WTC11 (cell line): ENCODE data around the gene FAF1. TPM values are rescaled to one million over a fixed set of nuclear protein-coding genes. Genes with fewer than 3 reads are reported as not detected.

Source experiments
- ATAC-seq: fragments of 200-7000 bp; cut with Tn5 transposase; 2 replicates; pipeline ENCODE4 v1.10.0; 2021; ENCODE audit warnings: mild to moderate bottlenecking, moderate library complexity
- CTCF ChIA-PET: fragments of 300-600 bp; sonication (Branson Sonifier 250); formaldehyde crosslinking; loops from one replicate; lab custom pipeline; 2021; ENCODE audit warnings: antibody characterized with exemption; lab: Charles Lee
- POLR2A ChIA-PET: fragments of 350-600 bp; sonication (Branson Sonifier 250); formaldehyde crosslinking; loops from one replicate; lab custom pipeline; 2021; ENCODE audit warnings: antibody characterized with exemption; lab: Charles Lee
- DNase-seq: peaks from one replicate; pipeline ENCODE4 v3.0.0; 2021; ENCODE audit warnings: low spot score
- H3K27ac Mint-ChIP-seq: 2 replicates; pipeline ENCODE4 v1.8.0; 2021; ENCODE audit warnings: mixed read lengths
- H3K27me3 Mint-ChIP-seq: 2 replicates; pipeline ENCODE4 v1.8.0; 2021; ENCODE audit warnings: low read depth, mild to moderate bottlenecking, moderate library complexity, mixed read lengths
- H3K36me3 Mint-ChIP-seq: 2 replicates; pipeline ENCODE4 v1.8.0; 2021; ENCODE audit warnings: mixed read lengths
- H3K4me1 Mint-ChIP-seq: 2 replicates; pipeline ENCODE4 v1.8.0; 2022; ENCODE audit warnings: mixed read lengths
- H3K4me3 Mint-ChIP-seq: 2 replicates; pipeline ENCODE4 v1.8.0; 2021; ENCODE audit warnings: mild to moderate bottlenecking, moderate library complexity, mixed read lengths
- H3K9me3 Mint-ChIP-seq: 2 replicates; pipeline ENCODE4 v1.8.0; 2021; ENCODE audit warnings: mixed read lengths
- AR ChIP-seq: fragments of 250-450 bp; sonication (Bioruptor Pico); IDR thresholded peaks from 2 replicates; pipeline ENCODE4 v1.9.0; 2021; ENCODE audit warnings: mild to moderate bottlenecking
- ATF6 ChIP-seq: sonication (generic); formaldehyde crosslinking; IDR thresholded peaks from 2 replicates; pipeline ENCODE4 v1.8.1; 2023; ENCODE audit warnings: mild to moderate bottlenecking, missing genetic modification reagents
- CREB1 ChIP-seq: sonication (generic); formaldehyde crosslinking; IDR thresholded peaks from 2 replicates; pipeline ENCODE4 v1.8.0; 2023; ENCODE audit warnings: mild to moderate bottlenecking, missing genetic modification reagents
- E2F1 ChIP-seq: sonication (generic); formaldehyde crosslinking; IDR thresholded peaks from 2 replicates; pipeline ENCODE4 v1.8.0; 2022; ENCODE audit warnings: mild to moderate bottlenecking, missing genetic modification reagents
- ELF4 ChIP-seq: sonication (generic); formaldehyde crosslinking; IDR thresholded peaks from 2 replicates; pipeline ENCODE4 v1.8.1; 2022; ENCODE audit warnings: low read depth, mild to moderate bottlenecking, moderate library complexity, missing genetic modification reagents
- ETV6 ChIP-seq: sonication (generic); formaldehyde crosslinking; IDR thresholded peaks from 2 replicates; pipeline ENCODE4 v1.8.1; 2022; ENCODE audit warnings: mild to moderate bottlenecking, missing genetic modification reagents
- FOXJ3 ChIP-seq: sonication (generic); formaldehyde crosslinking; IDR thresholded peaks from 2 replicates; pipeline ENCODE4 v1.9.0; 2021; ENCODE audit warnings: missing genetic modification reagents, mild to moderate bottlenecking, borderline replicate concordance
- FOXP1 ChIP-seq: sonication (generic); formaldehyde crosslinking; IDR thresholded peaks from 2 replicates; pipeline ENCODE4 v1.8.0; 2022; ENCODE audit warnings: missing genetic modification reagents, mild to moderate bottlenecking, moderate library complexity, borderline replicate concordance
- FOXP4 ChIP-seq: sonication (generic); formaldehyde crosslinking; IDR thresholded peaks from 2 replicates; pipeline ENCODE4 v1.8.0; 2022; ENCODE audit warnings: mild to moderate bottlenecking, missing genetic modification reagents
- HMGXB4 ChIP-seq: sonication (generic); formaldehyde crosslinking; IDR thresholded peaks from 2 replicates; pipeline ENCODE4 v1.8.1; 2023; ENCODE audit warnings: mild to moderate bottlenecking, moderate library complexity, missing genetic modification reagents
- IRF2 ChIP-seq: sonication (generic); formaldehyde crosslinking; IDR thresholded peaks from 2 replicates; pipeline ENCODE4 v1.8.0; 2022; ENCODE audit warnings: low read depth, missing genetic modification reagents, borderline replicate concordance
- JAZF1 ChIP-seq: fragments of 250-450 bp; sonication (Bioruptor Pico); IDR thresholded peaks from 2 replicates; pipeline ENCODE4 v1.9.0; 2021; ENCODE audit warnings: moderate library complexity, mild to moderate bottlenecking, inconsistent platforms
- JUN ChIP-seq: sonication (generic); formaldehyde crosslinking; IDR thresholded peaks from 2 replicates; pipeline ENCODE4 v1.8.0; 2023; ENCODE audit warnings: mild to moderate bottlenecking, missing genetic modification reagents
- NFATC4 ChIP-seq: fragments of 250-450 bp; sonication (Bioruptor Pico); IDR thresholded peaks from 2 replicates; pipeline ENCODE4 v1.9.0; 2021; ENCODE audit warnings: mild to moderate bottlenecking
- NFE2L1 ChIP-seq: sonication (generic); formaldehyde crosslinking; IDR thresholded peaks from 2 replicates; pipeline ENCODE4 v1.8.1; 2023; ENCODE audit warnings: missing genetic modification reagents
- RELA ChIP-seq: sonication (generic); formaldehyde crosslinking; IDR thresholded peaks from 2 replicates; pipeline ENCODE4 v1.8.1; 2022; ENCODE audit warnings: missing genetic modification reagents, mild to moderate bottlenecking, borderline replicate concordance
- RORB ChIP-seq: fragments of 250-450 bp; sonication (Bioruptor Pico); IDR thresholded peaks from 2 replicates; pipeline ENCODE4 v1.9.0; 2021; ENCODE audit warnings: mild to moderate bottlenecking
- TCF7 ChIP-seq: sonication (generic); formaldehyde crosslinking; IDR thresholded peaks from 2 replicates; pipeline ENCODE4 v1.8.0; 2022; ENCODE audit warnings: mild to moderate bottlenecking, low read depth, missing genetic modification reagents, moderate library complexity
- ZMAT4 ChIP-seq: fragments of 250-450 bp; sonication (Bioruptor Pico); IDR thresholded peaks from 2 replicates; pipeline ENCODE4 v1.9.0; 2021; ENCODE audit warnings: mild to moderate bottlenecking
- ZNF138 ChIP-seq: sonication (generic); formaldehyde crosslinking; conservative IDR thresholded peaks from 2 replicates; pipeline ENCODE4 v1.8.1; 2022; ENCODE audit warnings: mild to moderate bottlenecking, moderate library complexity, missing genetic modification reagents
- ZNF219 ChIP-seq: sonication (generic); formaldehyde crosslinking; IDR thresholded peaks from 2 replicates; pipeline ENCODE4 v1.8.0; 2023; ENCODE audit warnings: missing genetic modification reagents, mild to moderate bottlenecking, borderline replicate concordance
- total RNA-seq: library from RNA; stranded (reverse); gene quantifications from 3 replicates; pipeline ENCODE4 v1.2.3, GENCODE V29; 2021

The FAF1 gene
- total RNA-seq, 1 experiment from 2014 or later, result 53.5 TPM

GRCh38 chr1:50508040-50508586 is 452.0 kb downstream of the FAF1 start:
- POLR2A ChIA-PET, result no interaction called here
- DNase-seq (no peak), ATAC-seq (no peak)
- CTCF ChIA-PET, result no interaction called here
- Mint-ChIP-seq H3K4me1 (no peaks in the 10 kb centered on the region), H3K9me3 (peaks cover 17% of the 10 kb centered on the region), H3K4me3 (no peak overlapping the region), H3K27me3 (no peaks in the 10 kb centered on the region), H3K36me3 (peaks cover 12% of the 10 kb centered on the region), H3K27ac (no peak overlapping the region)
- TF ChIP-seq ZNF219 (CRISPR knock-in tag), result no peak

GRCh38 chr1:50505427-50505826 is 454.6 kb downstream of the FAF1 start:
- H3K4me3 Mint-ChIP-seq, result no peak overlapping the region
- H3K9me3 Mint-ChIP-seq, result peaks cover 32% of the 10 kb centered on the region
- CTCF ChIA-PET, result no interaction called here
- TF ChIP-seq TCF7 (no peak), ZNF219 (CRISPR knock-in tag) (no peak), ATF6 (no peak), RELA (no peak), FOXJ3 (CRISPR knock-in tag) (no peak), RORB (no peak), JUN (CRISPR knock-in tag) (no peak), HMGXB4 (CRISPR knock-in tag) (no peak), IRF2 (CRISPR knock-in tag) (no peak), FOXP4 (CRISPR knock-in tag) (no peak), CREB1 (no peak), ZMAT4 (CRISPR knock-in tag) (no peak), ETV6 (CRISPR knock-in tag) (no peak)
- TF ChIP-seq, all 79 proteins: peak for 0
- DNase-seq (no peak), ATAC-seq (no peak)
- Mint-ChIP-seq H3K27me3 (no peaks in the 10 kb centered on the region), H3K36me3 (peaks cover 14% of the 10 kb centered on the region), H3K27ac (no peak overlapping the region), H3K4me1 (no peaks in the 10 kb centered on the region)
- POLR2A ChIA-PET, result interaction anchor here (0.6 kb wide), 1 partner anchor 19 kb away, joined by 5 read pairs; no protein-coding TSS in a partner anchor

- Mint-ChIP-seq H3K36me3 (peaks cover 14% of the 10 kb centered on the region), H3K4me3 (no peak overlapping the region), H3K4me1 (no peaks in the 10 kb centered on the region), H3K27me3 (no peaks in the 10 kb centered on the region), H3K27ac (no peak overlapping the region), H3K9me3 (peaks cover 32% of the 10 kb centered on the region)
- no peak for DNase-seq
- POLR2A ChIA-PET, result no interaction called here
- CTCF ChIA-PET, result no interaction called here
- no peak for ATAC-seq
- TF ChIP-seq AR (CRISPR knock-in tag), result no peak
- no peak for TF ChIP-seq ELF4 (CRISPR knock-in tag)
- no peak for TF ChIP-seq JAZF1 (CRISPR knock-in tag)
- no peak for TF ChIP-seq E2F1 (CRISPR knock-in tag)
- no peak for TF ChIP-seq NFATC4
- no peak for TF ChIP-seq HMGXB4 (CRISPR knock-in tag)
- TF ChIP-seq NFE2L1 (CRISPR knock-in tag), result no peak
- TF ChIP-seq FOXP1 (CRISPR knock-in tag), result no peak
- TF ChIP-seq ZNF138 (CRISPR knock-in tag), result no peak
- TF ChIP-seq CREB1, result no peak
Measured at GRCh38 chr1:50503515-50503914, 456.6 kb downstream of the FAF1 start.
